GM12801 (cell line): Measurements from ENCODE around the gene CHD9.

Source experiments
- CTCF ChIP-seq: IDR thresholded peaks from one replicate; pipeline ENCODE4 v1.5.1; 2011; ENCODE audit warnings: control low read depth; ENCODE audit not compliant: insufficient read length; ENCODE audit errors: extremely low read depth

CHD9 gene

GRCh38 chr16:53042235-53042701 is 12.5 kb upstream of the CHD9 start:
- TF ChIP-seq CTCF: no peak

GRCh38 chr16:53043428-53043831 is 11.4 kb upstream of the CHD9 start:
- TF ChIP-seq CTCF: no peak

GRCh38 chr16:53043986-53044601 is 10.7 kb upstream of the CHD9 start:
- no peak for TF ChIP-seq CTCF

GRCh38 chr16:53045341-53046220 is 9.2 kb upstream of the CHD9 start:
- no peak for TF ChIP-seq CTCF

GRCh38 chr16:53048139-53048915 is 6.5 kb upstream of the CHD9 start:
- TF ChIP-seq CTCF: no peak

- no peak for TF ChIP-seq CTCF
Observed at GRCh38 chr16:53052519-53053501, 2.0 kb upstream of the CHD9 start, which contains the start of gene CHD9NB. Gene CHD9NB, minus strand, starts transcription at chr16:53052897. Its CDS starts 8,739 bp downstream, at chr16:53044158.
